Chondrocyte (in vitro differentiated cells): ENCODE measurements around the gene SYNPO2. TPM values are rescaled to one million over a fixed set of nuclear protein-coding genes. Genes with fewer than 3 reads are reported as not detected.
"Not testable (repeated sequence)": the region's sequence is repeated elsewhere in the genome, so short reads cannot be mapped to it uniquely, and the experiment has no call there.

Source experiments
- DNase-seq: peaks from one replicate; pipeline ENCODE4 v3.0.0; 2021; ENCODE audit warnings: mixed read lengths, low spot score
- H3K27ac Mint-ChIP-seq: one replicate; pipeline ENCODE4 v1.8.0; 2021; ENCODE audit warnings: mild to moderate bottlenecking, moderate library complexity, mixed read lengths; ENCODE audit not compliant: unreplicated experiment
- H3K27me3 Mint-ChIP-seq: 2 replicates; pipeline ENCODE4 v1.8.0; 2021; ENCODE audit warnings: low read depth, mixed read lengths
- H3K36me3 Mint-ChIP-seq: 2 replicates; pipeline ENCODE4 v1.8.0; 2021; ENCODE audit warnings: low read depth, mixed read lengths
- H3K4me1 Mint-ChIP-seq: 2 replicates; pipeline ENCODE4 v1.8.0; 2021; ENCODE audit warnings: low read depth, mild to moderate bottlenecking, mixed read lengths
- H3K4me3 Mint-ChIP-seq: one replicate; pipeline ENCODE4 v1.8.0; 2021; ENCODE audit warnings: mild to moderate bottlenecking, moderate library complexity, mixed read lengths; ENCODE audit not compliant: unreplicated experiment
- H3K9me3 Mint-ChIP-seq: 2 replicates; pipeline ENCODE4 v1.8.0; 2021; ENCODE audit warnings: low read depth, mixed read lengths
- total RNA-seq: library from RNA; stranded (reverse); gene quantifications from 3 replicates; pipeline ENCODE4 v1.2.1, GENCODE V29; 2021
- TF ChIP-seq, protein P1 (sequence below): fragments of 200-600 bp; sonication (generic); IDR thresholded peaks from 2 replicates; pipeline ENCODE4 v1.5.0; 2021; ENCODE audit warnings: antibody characterized with exemption, mild to moderate bottlenecking, moderate library complexity

SYNPO2 gene
- total RNA-seq, 1 donor from 2014 or later: 21.5 TPM

DNA sequence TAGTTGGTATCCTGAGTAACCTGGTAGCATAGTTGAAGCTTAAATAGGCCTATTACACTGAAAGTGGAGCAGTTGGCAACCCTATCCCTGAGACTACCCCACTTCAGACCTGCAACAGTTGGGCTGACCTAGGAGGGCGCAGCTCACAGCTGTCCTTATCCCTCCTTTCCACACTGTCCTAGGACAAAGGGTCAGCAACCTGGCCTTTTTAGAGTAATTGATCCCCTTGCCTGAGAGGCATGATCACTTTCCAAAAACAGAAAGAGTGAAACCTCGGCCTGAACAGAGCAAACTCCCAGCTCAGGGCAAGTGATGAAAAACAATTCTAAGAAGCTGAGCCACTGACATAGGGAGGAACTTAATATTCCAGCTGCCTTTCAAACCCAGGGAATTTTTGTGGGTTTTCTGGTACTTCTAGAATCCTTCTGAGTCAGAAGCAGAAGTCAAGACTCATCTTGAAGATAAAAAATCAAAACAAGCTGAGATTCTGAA lies 152.1 kb downstream of the SYNPO2 start:
- no peak for DNase-seq
- TF ChIP-seq, protein P1, sequence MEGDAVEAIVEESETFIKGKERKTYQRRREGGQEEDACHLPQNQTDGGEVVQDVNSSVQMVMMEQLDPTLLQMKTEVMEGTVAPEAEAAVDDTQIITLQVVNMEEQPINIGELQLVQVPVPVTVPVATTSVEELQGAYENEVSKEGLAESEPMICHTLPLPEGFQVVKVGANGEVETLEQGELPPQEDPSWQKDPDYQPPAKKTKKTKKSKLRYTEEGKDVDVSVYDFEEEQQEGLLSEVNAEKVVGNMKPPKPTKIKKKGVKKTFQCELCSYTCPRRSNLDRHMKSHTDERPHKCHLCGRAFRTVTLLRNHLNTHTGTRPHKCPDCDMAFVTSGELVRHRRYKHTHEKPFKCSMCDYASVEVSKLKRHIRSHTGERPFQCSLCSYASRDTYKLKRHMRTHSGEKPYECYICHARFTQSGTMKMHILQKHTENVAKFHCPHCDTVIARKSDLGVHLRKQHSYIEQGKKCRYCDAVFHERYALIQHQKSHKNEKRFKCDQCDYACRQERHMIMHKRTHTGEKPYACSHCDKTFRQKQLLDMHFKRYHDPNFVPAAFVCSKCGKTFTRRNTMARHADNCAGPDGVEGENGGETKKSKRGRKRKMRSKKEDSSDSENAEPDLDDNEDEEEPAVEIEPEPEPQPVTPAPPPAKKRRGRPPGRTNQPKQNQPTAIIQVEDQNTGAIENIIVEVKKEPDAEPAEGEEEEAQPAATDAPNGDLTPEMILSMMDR: no peak
- H3K27ac Mint-ChIP-seq: peak overlapping the region; percentile 90
- H3K4me1 Mint-ChIP-seq: peaks cover 78% of the 10 kb centered on the region
- H3K36me3 Mint-ChIP-seq: no peaks in the 10 kb centered on the region
- no peak overlapping the region for H3K4me3 Mint-ChIP-seq
- H3K9me3 Mint-ChIP-seq: no peaks in the 10 kb centered on the region
- no peaks in the 10 kb centered on the region for H3K27me3 Mint-ChIP-seq

DNA sequence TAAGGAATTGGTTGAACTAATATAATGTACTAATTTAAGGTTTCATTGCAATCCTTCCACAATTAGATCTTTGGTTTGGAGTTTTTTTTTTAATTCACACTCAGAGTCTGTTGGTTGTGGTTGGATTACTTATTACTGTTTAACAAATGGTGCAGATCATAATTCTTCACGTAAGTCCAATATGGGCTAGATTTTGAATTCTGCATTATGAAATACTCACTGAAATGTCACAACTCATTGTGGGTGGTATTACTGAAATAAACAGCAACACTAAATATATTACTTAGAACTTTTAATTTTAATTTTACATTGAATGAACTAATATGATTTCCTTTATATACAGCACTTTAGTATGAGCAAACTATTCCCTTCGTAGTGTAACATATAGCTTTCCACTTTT lies 152.7 kb downstream of the SYNPO2 start:
- Mint-ChIP-seq H3K4me1 (peaks cover 76% of the 10 kb centered on the region), H3K36me3 (no peaks in the 10 kb centered on the region), H3K27ac (peak overlapping the region; percentile 90), H3K4me3 (no peak overlapping the region), H3K9me3 (no peaks in the 10 kb centered on the region), H3K27me3 (no peaks in the 10 kb centered on the region)
- TF ChIP-seq, protein P1: no peak
- no peak for DNase-seq

DNA sequence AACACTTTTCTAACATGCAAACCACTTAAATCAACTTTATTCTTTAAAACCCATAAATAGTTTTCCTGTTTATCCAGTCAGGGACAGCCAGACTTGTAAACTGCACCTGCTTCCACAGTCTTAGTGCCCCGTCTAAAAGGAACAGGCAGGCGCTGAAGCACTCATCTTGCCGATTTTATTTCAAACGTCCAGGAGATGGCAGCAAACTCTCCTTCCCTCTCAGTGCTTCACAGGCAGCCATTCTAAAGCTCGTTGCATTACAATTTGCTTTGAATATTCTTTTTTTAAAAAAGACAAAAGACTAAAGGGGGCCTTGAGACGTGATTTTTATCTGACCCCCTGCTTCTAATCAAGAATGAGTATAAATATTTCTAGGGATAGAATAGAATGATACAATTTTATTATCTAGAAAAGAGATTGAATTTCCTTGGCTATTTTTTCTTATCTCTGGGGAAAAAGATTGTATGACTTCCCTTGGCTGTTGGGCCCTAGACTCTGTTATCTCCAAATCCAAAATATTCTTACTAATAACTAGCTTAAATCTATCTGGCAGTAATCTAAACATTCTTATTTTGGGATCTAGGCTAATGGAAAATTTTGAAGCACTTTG lies 153.4 kb downstream of the SYNPO2 start:
- H3K4me1 Mint-ChIP-seq: peaks cover 75% of the 10 kb centered on the region
- DNase-seq: no peak
- peak overlapping the region; percentile 72 for H3K27ac Mint-ChIP-seq
- H3K4me3 Mint-ChIP-seq: no peak overlapping the region
- no peaks in the 10 kb centered on the region for H3K36me3 Mint-ChIP-seq
- H3K9me3 Mint-ChIP-seq: no peaks in the 10 kb centered on the region
- TF ChIP-seq, protein P1: peak; percentile 84
- H3K27me3 Mint-ChIP-seq: no peaks in the 10 kb centered on the region

DNA sequence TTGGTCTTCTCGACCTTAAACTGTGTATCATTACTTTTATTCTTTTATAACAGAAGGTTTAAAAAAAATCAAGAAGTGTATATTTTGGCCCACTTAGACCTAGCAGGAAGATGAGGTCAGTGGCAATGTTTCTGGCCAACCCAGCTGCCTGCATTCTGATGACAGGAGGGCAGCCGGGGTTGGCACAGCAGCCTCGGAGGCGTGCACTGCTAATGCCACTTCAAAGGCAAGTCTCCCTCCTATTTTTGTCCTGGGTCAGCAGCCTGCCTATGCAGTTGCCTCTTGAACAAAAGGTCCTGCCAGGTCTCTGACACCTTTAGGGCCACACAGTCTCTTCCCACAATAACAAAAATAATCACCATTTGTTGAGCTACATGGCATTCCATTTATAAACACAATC lies 157.6 kb downstream of the SYNPO2 start:
- no peak overlapping the region for H3K4me3 Mint-ChIP-seq
- no peak for DNase-seq
- H3K9me3 Mint-ChIP-seq: no peaks in the 10 kb centered on the region
- H3K27ac Mint-ChIP-seq: no peak overlapping the region
- H3K36me3 Mint-ChIP-seq: no peaks in the 10 kb centered on the region
- H3K4me1 Mint-ChIP-seq: peaks cover 37% of the 10 kb centered on the region
- H3K27me3 Mint-ChIP-seq: no peaks in the 10 kb centered on the region
- TF ChIP-seq, protein P1: no peak

DNA sequence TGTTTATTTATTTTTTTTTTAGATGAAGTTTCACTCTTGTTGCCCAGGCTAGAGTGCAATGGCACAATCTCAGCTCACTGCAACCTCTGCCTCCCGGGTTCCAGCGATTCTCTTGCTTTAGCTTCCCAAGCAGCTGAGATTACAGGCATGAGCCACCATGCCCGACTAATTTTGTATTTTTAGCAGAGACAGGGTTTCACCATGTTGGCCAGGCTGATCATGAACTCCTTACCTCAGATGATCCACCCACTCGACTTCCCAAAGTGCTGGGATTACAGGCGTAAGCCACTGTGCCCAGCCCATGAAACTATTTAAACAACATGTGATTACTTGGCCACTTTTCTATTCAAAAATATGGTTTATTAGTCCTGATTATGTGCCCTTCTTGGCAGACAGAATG lies 158.4 kb downstream of the SYNPO2 start:
- DNase-seq, H3K4me3 Mint-ChIP-seq, H3K27me3 Mint-ChIP-seq, H3K9me3 Mint-ChIP-seq, H3K36me3 Mint-ChIP-seq, H3K27ac Mint-ChIP-seq: not testable (repeated sequence)
- H3K4me1 Mint-ChIP-seq: peaks cover 29% of the 10 kb centered on the region

DNA sequence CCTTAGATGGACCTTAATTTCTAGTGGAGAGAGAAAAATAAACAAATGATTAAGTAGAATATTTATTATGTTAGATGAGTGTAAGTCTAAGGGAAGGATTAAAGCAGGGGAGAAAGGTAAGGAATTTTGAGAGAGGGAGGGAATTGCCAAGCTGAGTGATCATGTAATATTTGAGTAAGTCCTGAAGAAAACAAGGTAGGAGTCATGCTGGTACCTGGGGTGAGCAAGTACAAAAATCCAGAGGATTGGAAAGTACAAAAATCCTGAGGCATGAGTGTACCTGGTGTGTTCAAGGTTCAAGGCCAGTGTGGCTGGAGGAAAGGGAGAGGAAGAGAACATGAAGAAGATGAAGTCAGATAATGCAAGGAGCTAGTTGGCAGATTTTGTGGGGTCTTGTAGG lies 159.8 kb downstream of the SYNPO2 start:
- DNase-seq: no peak
- no peaks in the 10 kb centered on the region for H3K27me3 Mint-ChIP-seq
- H3K36me3 Mint-ChIP-seq: no peaks in the 10 kb centered on the region
- H3K27ac Mint-ChIP-seq: no peak overlapping the region
- TF ChIP-seq, protein P1: no peak
- peaks cover 26% of the 10 kb centered on the region for H3K4me1 Mint-ChIP-seq
- no peak overlapping the region for H3K4me3 Mint-ChIP-seq
- no peaks in the 10 kb centered on the region for H3K9me3 Mint-ChIP-seq
